ENCODE data around the gene RAB42. TPM values are rescaled to one million over a fixed set of nuclear protein-coding genes. Genes with fewer than 3 reads are reported as not detected.

The RAB42 gene
- total RNA-seq, 4 donors from 2014 or later = 0.21 to 2.5 (median 0.83) TPM; not detected in 1

DNA sequence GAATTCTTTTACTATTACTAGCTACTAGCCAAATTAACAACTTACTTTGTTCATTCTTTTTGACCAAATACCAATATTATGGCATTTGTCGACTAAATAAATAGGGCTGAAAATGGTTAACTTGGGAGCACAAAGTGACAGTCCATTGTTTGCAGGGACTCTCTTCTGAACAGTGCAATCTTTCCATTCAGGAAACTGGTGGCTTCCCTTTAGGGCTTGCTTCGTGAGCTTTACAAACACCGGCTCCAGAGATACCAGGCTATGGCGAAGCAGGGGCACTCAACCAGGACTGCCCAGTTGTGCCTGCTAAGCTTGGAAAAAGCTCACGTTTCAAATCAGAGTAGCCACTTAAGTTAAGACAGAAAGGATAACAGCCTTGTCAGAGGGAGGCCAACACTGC is 12.3 kb downstream of the RAB42 start:
- Histone ChIP-seq H3K4me3 (no peak overlapping the region), H3K36me3 (peaks cover 16 to 81% (median 22%) of the 10 kb centered on the region in 3 donors), H3K4me1 (peaks cover 0 to 15% (median 5%) of the 10 kb centered on the region in 3 donors), H3K27ac (no peak overlapping the region), H3K27me3 (no peaks in the 10 kb centered on the region), H3K9me3 (no peaks in the 10 kb centered on the region)
- 89 to 90% methylated on average over 3 to 5 of the region's 5 CpGs for WGBS, 2 donors
- DNase-seq = no peak
- intact Hi-C loops (cut with DNase I) = loop anchor here (5.0 to 10.0 kb wide), 2 partner anchors 82 to 200 kb away; no protein-coding TSS in a partner anchor
- no peak for TF ChIP-seq POLR2A (IDR thresholded peaks at IDR 0.05)
- TF ChIP-seq, protein P1, sequence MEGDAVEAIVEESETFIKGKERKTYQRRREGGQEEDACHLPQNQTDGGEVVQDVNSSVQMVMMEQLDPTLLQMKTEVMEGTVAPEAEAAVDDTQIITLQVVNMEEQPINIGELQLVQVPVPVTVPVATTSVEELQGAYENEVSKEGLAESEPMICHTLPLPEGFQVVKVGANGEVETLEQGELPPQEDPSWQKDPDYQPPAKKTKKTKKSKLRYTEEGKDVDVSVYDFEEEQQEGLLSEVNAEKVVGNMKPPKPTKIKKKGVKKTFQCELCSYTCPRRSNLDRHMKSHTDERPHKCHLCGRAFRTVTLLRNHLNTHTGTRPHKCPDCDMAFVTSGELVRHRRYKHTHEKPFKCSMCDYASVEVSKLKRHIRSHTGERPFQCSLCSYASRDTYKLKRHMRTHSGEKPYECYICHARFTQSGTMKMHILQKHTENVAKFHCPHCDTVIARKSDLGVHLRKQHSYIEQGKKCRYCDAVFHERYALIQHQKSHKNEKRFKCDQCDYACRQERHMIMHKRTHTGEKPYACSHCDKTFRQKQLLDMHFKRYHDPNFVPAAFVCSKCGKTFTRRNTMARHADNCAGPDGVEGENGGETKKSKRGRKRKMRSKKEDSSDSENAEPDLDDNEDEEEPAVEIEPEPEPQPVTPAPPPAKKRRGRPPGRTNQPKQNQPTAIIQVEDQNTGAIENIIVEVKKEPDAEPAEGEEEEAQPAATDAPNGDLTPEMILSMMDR (IDR thresholded peaks at IDR 0.05) = no peak

DNA sequence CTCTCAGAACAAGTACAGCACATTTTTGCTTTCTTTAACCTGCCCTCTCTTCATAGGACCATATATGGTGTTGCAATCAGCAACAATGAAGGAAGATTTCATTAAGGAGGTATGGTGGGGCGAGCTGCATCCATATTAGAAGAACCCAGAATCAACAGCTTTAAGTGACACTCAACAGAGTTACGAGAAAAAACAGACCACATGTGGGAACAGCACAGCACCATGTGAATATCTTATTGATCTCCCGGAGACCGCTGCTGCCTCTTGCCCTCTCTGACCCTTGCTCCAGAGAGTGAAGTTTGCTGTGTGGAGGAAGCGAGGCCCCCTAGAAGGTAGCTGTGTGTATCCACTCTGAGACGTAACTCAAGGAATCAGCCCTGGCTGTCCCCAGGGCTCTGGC is 12.9 kb downstream of the RAB42 start:
- TF ChIP-seq POLR2A (IDR thresholded peaks at IDR 0.05) = no peak
- TF ChIP-seq, protein P1 (IDR thresholded peaks at IDR 0.05) = no peak
- 85 to 91% methylated on average over 4 to 6 of the region's 6 CpGs for WGBS, 2 donors
- H3K27ac ChIP-seq = no peak overlapping the region
- intact Hi-C loops (cut with DNase I) = loop anchor here (5.0 to 10.0 kb wide), 2 partner anchors 83 to 200 kb away; no protein-coding TSS in a partner anchor
- peaks cover 16 to 87% (median 22%) of the 10 kb centered on the region in 3 donors for H3K36me3 ChIP-seq
- H3K27me3 ChIP-seq = no peaks in the 10 kb centered on the region
- H3K4me1 ChIP-seq = peaks cover 0 to 15% (median 5%) of the 10 kb centered on the region in 3 donors
- no peak for DNase-seq
- no peaks in the 10 kb centered on the region for H3K9me3 ChIP-seq
- no peak overlapping the region for H3K4me3 ChIP-seq

DNA sequence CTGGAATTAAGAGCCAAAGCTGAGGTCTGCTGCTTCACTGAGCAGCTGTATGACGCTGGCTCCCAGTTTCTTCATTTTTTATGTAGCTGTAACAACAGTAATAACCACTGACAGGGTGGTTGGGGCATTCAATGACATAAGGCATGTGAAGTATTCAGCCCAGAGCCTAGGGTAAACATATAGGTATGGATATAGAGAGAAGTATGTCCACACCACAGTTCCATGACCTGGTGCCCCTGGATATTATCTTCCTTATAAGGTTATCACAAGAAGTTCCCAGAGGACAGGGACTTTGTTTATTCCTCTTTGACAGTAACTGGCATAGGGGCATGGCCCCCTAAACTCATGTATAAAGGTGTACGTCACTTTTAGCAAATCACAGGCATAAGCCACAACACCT is 14.7 kb downstream of the RAB42 start:
- intact Hi-C loops (cut with DNase I) = loop anchor here (10.0 kb wide), 1 partner anchor 202 kb away; no protein-coding TSS in a partner anchor
- TF ChIP-seq, protein P1 (IDR thresholded peaks at IDR 0.05) = no peak
- TF ChIP-seq POLR2A (IDR thresholded peaks at IDR 0.05) = no peak
- Histone ChIP-seq H3K4me1 (peaks cover 0 to 9% (median 3%) of the 10 kb centered on the region in 3 donors), H3K36me3 (peaks cover 16 to 95% (median 32%) of the 10 kb centered on the region in 3 donors), H3K27me3 (no peaks in the 10 kb centered on the region), H3K4me3 (no peak overlapping the region), H3K27ac (no peak overlapping the region), H3K9me3 (no peaks in the 10 kb centered on the region)
- DNase-seq = no peak
- WGBS, 2 donors = 83 to 93% methylated on average over 2 of the region's 2 CpGs

DNA sequence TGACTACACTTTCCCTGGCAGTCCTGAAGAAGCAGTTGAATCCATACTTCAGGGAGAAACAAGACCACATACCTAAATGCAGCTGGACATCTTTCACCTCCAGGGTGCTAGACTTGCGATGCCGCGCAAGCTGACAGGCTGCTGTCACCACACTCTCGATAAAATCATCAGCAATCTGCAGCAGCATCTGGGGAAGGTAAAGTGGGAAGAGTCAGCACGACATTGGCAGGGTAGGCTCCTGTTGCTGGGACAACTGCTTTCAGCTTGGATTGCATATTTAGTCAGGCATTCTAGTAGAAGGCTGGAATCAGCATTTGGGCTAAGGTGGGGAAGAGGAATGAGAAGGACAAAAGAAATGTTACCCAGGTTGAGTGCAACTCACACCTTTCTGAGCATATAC is 21.1 kb downstream of the RAB42 start:
- H3K27ac ChIP-seq = no peak overlapping the region
- DNase-seq = no peak
- intact Hi-C loops (cut with DNase I) = no loop called here
- H3K27me3 ChIP-seq = no peaks in the 10 kb centered on the region
- no peak for TF ChIP-seq POLR2A (IDR thresholded peaks at IDR 0.05)
- TF ChIP-seq, protein P1 (IDR thresholded peaks at IDR 0.05) = no peak
- no peaks in the 10 kb centered on the region for H3K4me1 ChIP-seq
- H3K9me3 ChIP-seq = no peaks in the 10 kb centered on the region
- H3K36me3 ChIP-seq = peaks cover 7 to 100% (median 32%) of the 10 kb centered on the region in 3 donors
- 85 to 90% methylated on average over 5 of the region's 5 CpGs for WGBS, 2 donors
- no peak overlapping the region for H3K4me3 ChIP-seq

DNA sequence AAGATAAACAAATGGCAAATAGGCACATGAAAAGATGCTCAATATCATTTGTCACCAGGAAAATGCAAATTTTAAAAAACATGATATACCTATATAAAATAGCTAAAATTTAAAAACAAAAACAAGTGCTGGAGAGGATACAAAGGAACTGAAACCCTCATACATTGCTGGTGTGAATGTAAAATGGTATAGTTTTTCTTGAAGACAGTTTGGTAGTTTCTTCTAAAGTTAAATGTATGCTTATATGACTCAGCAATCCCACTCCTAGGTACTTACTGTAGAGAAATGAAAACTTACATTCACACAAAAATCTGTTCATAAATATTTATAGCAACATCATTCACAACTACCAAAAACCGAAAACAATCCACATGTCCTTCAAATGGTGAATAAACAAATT is 39.6 kb downstream of the RAB42 start:
- 89 to 93% methylated on average over 1 of the region's 1 CpG for whole genome bisulfite sequencing, 2 donors

More for the DNA sequence above, 39.6 kb downstream of the RAB42 start:
- Histone ChIP-seq H3K27ac (no peak overlapping the region), H3K4me3 (no peak overlapping the region), H3K36me3 (no peaks in the 10 kb centered on the region), H3K27me3 (no peaks in the 10 kb centered on the region), H3K9me3 (no peaks in the 10 kb centered on the region), H3K4me1 (no peaks in the 10 kb centered on the region)
- no peak for DNase-seq
- TF ChIP-seq POLR2A (IDR thresholded peaks at IDR 0.05) = no peak
- TF ChIP-seq, protein P1 (IDR thresholded peaks at IDR 0.05) = no peak
- intact Hi-C loops (cut with DNase I) = no loop called here

Measured in esophagus squamous epithelium (tissue), 5 donors.